ENCODE results near the gene MRPL12. TPM values are rescaled to one million over a fixed set of nuclear protein-coding genes. Genes with fewer than 3 reads are reported as not detected.

The MRPL12 gene
- total RNA-seq, 1 donor from 2014 or later, result 157 TPM

GRCh38 chr17:81715872-81716673, 12.9 kb downstream of the MRPL12 start:
- Histone ChIP-seq H3K4me3 (no peak overlapping the region), H3K4me1 (peaks cover 26% of the 10 kb centered on the region), H3K36me3 (no peaks in the 10 kb centered on the region), H3K9me3 (replicated peaks) (no peaks in the 10 kb centered on the region), H3K27me3 (ENCODE audit: low read depth) (no peaks in the 10 kb centered on the region), H3K27ac (replicated peaks) (no peak overlapping the region)
- TF ChIP-seq CTCF (IDR thresholded peaks at IDR 0.05; ENCODE audit: borderline replicate concordance), result no peak
- intact Hi-C loops (cut with micrococcal nuclease), result no loop called here
- DNase-seq, result no peak

DNA sequence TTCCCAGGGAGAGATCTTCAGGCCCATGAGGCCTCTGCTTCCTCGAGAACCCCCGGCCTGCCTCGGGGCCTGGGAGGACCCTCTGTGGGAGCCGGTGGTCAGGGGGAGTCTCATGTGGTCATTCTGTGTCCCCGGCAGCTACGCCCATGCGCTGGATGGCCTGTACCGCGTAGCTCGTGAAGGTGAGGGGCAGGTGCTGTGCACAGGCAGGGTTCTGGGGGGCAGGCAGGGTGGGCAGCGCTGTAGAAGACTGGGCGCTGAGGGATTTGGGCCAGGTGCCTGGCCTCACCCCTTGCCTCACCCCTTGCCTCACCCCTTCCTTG, 13.5 kb downstream of the MRPL12 start:
- Histone ChIP-seq H3K36me3 (no peaks in the 10 kb centered on the region), H3K27me3 (ENCODE audit: low read depth) (no peaks in the 10 kb centered on the region), H3K27ac (replicated peaks) (no peak overlapping the region), H3K9me3 (replicated peaks) (no peaks in the 10 kb centered on the region), H3K4me3 (no peak overlapping the region), H3K4me1 (peaks cover 21% of the 10 kb centered on the region)
- intact Hi-C loops (cut with micrococcal nuclease), result no loop called here
- no peak for DNase-seq
- no peak for TF ChIP-seq CTCF (IDR thresholded peaks at IDR 0.05; ENCODE audit: borderline replicate concordance)

GRCh38 chr17:81717049-81717765, 14.0 kb downstream of the MRPL12 start:
- Histone ChIP-seq H3K27ac (replicated peaks) (no peak overlapping the region), H3K4me3 (no peak overlapping the region), H3K36me3 (no peaks in the 10 kb centered on the region), H3K27me3 (ENCODE audit: low read depth) (no peaks in the 10 kb centered on the region), H3K9me3 (replicated peaks) (no peaks in the 10 kb centered on the region), H3K4me1 (peaks cover 21% of the 10 kb centered on the region)
- DNase-seq, result no peak
- TF ChIP-seq CTCF (IDR thresholded peaks at IDR 0.05; ENCODE audit: borderline replicate concordance), result no peak
- intact Hi-C loops (cut with micrococcal nuclease), result no loop called here

- H3K27ac ChIP-seq (replicated peaks), result no peak overlapping the region
- H3K36me3 ChIP-seq, result no peaks in the 10 kb centered on the region
- no peaks in the 10 kb centered on the region for H3K9me3 ChIP-seq (replicated peaks)
- no peak for TF ChIP-seq CTCF (IDR thresholded peaks at IDR 0.05; ENCODE audit: borderline replicate concordance)
- no peak for DNase-seq
- H3K4me1 ChIP-seq, result peaks cover 21% of the 10 kb centered on the region
- H3K27me3 ChIP-seq (ENCODE audit: low read depth), result no peaks in the 10 kb centered on the region
- intact Hi-C loops (cut with micrococcal nuclease), result no loop called here
- no peak overlapping the region for H3K4me3 ChIP-seq
These were observed 14.6 kb downstream of the MRPL12 start for GRCh38 chr17:81717766-81718089.

DNA sequence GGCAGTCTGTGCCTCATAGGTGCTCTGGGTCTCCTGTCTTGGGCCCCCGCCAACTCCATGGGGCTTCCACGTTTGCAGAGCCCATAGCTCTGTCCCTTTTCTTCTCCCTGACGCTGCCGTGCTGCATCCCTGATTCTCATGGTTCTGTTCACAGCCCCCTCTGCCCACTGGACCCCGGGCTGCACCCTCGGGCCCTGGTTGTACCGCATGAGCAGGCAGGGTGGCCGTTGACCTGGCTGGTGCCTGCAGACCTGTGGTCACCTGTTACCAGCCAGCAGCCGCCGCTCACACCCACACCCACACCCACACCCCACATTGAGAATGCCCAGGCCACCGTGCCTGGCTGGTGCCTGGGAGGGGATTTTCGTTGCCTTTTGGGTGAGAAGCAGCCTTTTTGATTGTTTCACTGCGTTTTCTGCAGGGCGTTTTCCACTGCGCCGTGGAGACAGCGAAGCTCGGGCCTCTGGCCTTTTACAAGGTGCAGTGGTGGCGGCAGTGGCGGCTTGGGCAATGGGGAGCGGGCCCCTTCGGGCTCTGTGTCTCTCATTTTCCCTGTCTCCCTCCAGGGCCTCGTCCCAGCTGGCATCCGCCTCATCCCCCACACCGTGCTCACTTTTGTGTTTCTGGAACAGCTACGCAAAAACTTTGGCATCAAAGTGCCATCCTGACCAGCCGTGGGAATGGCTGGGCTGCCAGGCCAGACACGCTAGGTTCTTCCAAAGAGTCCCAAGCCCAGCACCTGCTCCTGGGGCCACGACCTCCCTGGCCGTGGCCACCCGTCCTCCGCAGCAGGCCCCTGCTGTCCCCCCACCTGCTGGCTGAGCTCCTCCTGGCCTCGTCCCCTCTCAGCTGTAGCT, 16.5 kb downstream of the MRPL12 start:
- DNase-seq, result no peak
- Histone ChIP-seq H3K4me3 (no peak overlapping the region), H3K27ac (replicated peaks) (no peak overlapping the region), H3K27me3 (ENCODE audit: low read depth) (no peaks in the 10 kb centered on the region), H3K4me1 (peaks cover 22% of the 10 kb centered on the region), H3K9me3 (replicated peaks) (no peaks in the 10 kb centered on the region), H3K36me3 (no peaks in the 10 kb centered on the region)
- no peak for TF ChIP-seq CTCF (IDR thresholded peaks at IDR 0.05; ENCODE audit: borderline replicate concordance)
- intact Hi-C loops (cut with micrococcal nuclease), result no loop called here
